Mesenchymal stem cell (in vitro differentiated cells and primary cell): ENCODE data around the gene PALD1.

Experiments
- DNase-seq: peaks from one replicate; pipeline ENCODE4 v3.0.0-alpha.2; 2013
- H2AFZ ChIP-seq: one replicate; pipeline ENCODE4 v1.6.1; 2013; ENCODE audit warnings: low read depth, mild to moderate bottlenecking, control low read depth, inconsistent platforms, low read length, moderate library complexity
- H2AK5ac ChIP-seq: 2 replicates; pipeline ENCODE4 v1.6.1; 2013; ENCODE audit warnings: low read length, moderate library complexity, mild to moderate bottlenecking, inconsistent platforms; ENCODE audit not compliant: severe bottlenecking
- H2BK120ac ChIP-seq: one replicate; pipeline ENCODE4 v1.6.1; 2013; ENCODE audit warnings: low read depth, mild to moderate bottlenecking, inconsistent platforms, low read length, moderate library complexity
- H2BK12ac ChIP-seq, 2 experiments: one replicate each; pipeline ENCODE4 v1.6.1; 2013; ENCODE audit warnings: inconsistent platforms in 2 of 2, low read length in 2 of 2, mild to moderate bottlenecking in 2 of 2, moderate library complexity in 2 of 2, control low read depth in 1 of 2
- H2BK15ac ChIP-seq: one replicate; pipeline ENCODE4 v1.6.1; 2013; ENCODE audit warnings: mild to moderate bottlenecking, low read depth, inconsistent platforms; ENCODE audit not compliant: poor library complexity, severe bottlenecking
- H2BK5ac ChIP-seq: 2 replicates; pipeline ENCODE4 v1.6.1; 2013; ENCODE audit warnings: low read depth, mild to moderate bottlenecking, low read length, control low read depth, inconsistent platforms; ENCODE audit not compliant: poor library complexity, severe bottlenecking
- H3K14ac ChIP-seq, 2 experiments: one replicate each; pipeline ENCODE4 v1.6.1; 2013; ENCODE audit warnings: inconsistent platforms in 2 of 2, low read length in 2 of 2, control low read depth in 1 of 2, mild to moderate bottlenecking in 1 of 2, moderate library complexity in 1 of 2
- H3K18ac ChIP-seq, 2 experiments: one replicate each; pipeline ENCODE4 v1.6.1; 2013; ENCODE audit warnings: inconsistent platforms in 2 of 2, low read length in 2 of 2, control low read depth in 1 of 2, low read depth in 1 of 2, mild to moderate bottlenecking in 1 of 2
- H3K23ac ChIP-seq, 2 experiments: one replicate each; pipeline ENCODE4 v1.6.1; 2013; ENCODE audit warnings: inconsistent platforms in 2 of 2, low read length in 2 of 2, mild to moderate bottlenecking in 2 of 2, moderate library complexity in 2 of 2, control low read depth in 1 of 2
- H3K27ac ChIP-seq: 2 replicates; pipeline ENCODE4 v1.5.1; 2013; ENCODE audit warnings: mild to moderate bottlenecking, moderate library complexity, low read length, control low read depth, inconsistent platforms; ENCODE audit not compliant: poor library complexity, severe bottlenecking
- H3K27me3 ChIP-seq, 2 experiments: 2 replicates each; pipeline versions ENCODE4 v1.6.1 to v1.7.0; 2013; ENCODE audit warnings: low read length in 2 of 2, mild to moderate bottlenecking in 2 of 2, moderate library complexity in 2 of 2, control low read depth in 1 of 2, inconsistent platforms in 1 of 2; ENCODE audit not compliant: control insufficient read depth in 1 of 2, insufficient read depth in 1 of 2
- H3K36me3 ChIP-seq, 2 experiments: 2 replicates each; pipeline versions ENCODE4 v1.6.1 to v1.7.0; 2013; ENCODE audit warnings: low read length in 2 of 2, control low read depth in 1 of 2, inconsistent platforms in 1 of 2, low read depth in 1 of 2, mild to moderate bottlenecking in 1 of 2; ENCODE audit not compliant: insufficient read depth in 2 of 2, control insufficient read depth in 1 of 2
- H3K4ac ChIP-seq, 2 experiments: one replicate each; pipeline ENCODE4 v1.6.1; 2013; ENCODE audit warnings: inconsistent platforms in 2 of 2, low read length in 2 of 2, mild to moderate bottlenecking in 2 of 2, moderate library complexity in 2 of 2, control low read depth in 1 of 2, low read depth in 1 of 2
- H3K4me1 ChIP-seq: 2 replicates; pipeline ENCODE4 v1.6.1; 2013; ENCODE audit warnings: low read depth, low read length, control low read depth; ENCODE audit not compliant: control insufficient read depth, insufficient read depth
- H3K4me2 ChIP-seq: 2 replicates; pipeline ENCODE4 v1.6.1; 2013; ENCODE audit warnings: low read length, mild to moderate bottlenecking, inconsistent platforms; ENCODE audit not compliant: poor library complexity, severe bottlenecking
- H3K4me3 ChIP-seq, 2 experiments: 2 replicates each; pipeline versions ENCODE4 v1.5.1 to v1.7.0; 2013; ENCODE audit warnings: low read length in 2 of 2, mild to moderate bottlenecking in 2 of 2, control low read depth in 1 of 2, low read depth in 1 of 2; ENCODE audit not compliant: insufficient read depth in 1 of 2
- H3K79me1 ChIP-seq: replicated peaks from 2 replicates; pipeline ENCODE4 v1.6.1; 2013; ENCODE audit warnings: mild to moderate bottlenecking, control low read depth, low read length, inconsistent platforms; ENCODE audit not compliant: poor library complexity, severe bottlenecking
- H3K9ac ChIP-seq: 2 replicates; pipeline ENCODE4 v1.7.0; 2013; ENCODE audit warnings: mild to moderate bottlenecking, low read length, moderate library complexity
- H3K9me3 ChIP-seq: 2 replicates; pipeline ENCODE4 v1.7.0; 2013; ENCODE audit warnings: mild to moderate bottlenecking, low read length; ENCODE audit not compliant: control insufficient read depth
- H4K8ac ChIP-seq: one replicate; pipeline ENCODE4 v1.6.1; 2013; ENCODE audit warnings: inconsistent platforms, mild to moderate bottlenecking, low read length, moderate library complexity
- H4K91ac ChIP-seq: one replicate; pipeline ENCODE4 v1.6.1; 2013; ENCODE audit warnings: mild to moderate bottlenecking, low read length, inconsistent platforms
- WGBS: methylation state at CpG from one replicate; pipeline ENCODE4 v1.1.7; 2013; ENCODE audit warnings: mixed read lengths; 5-methylcytosine and 5-hydroxymethylcytosine counted together

The PALD1 gene

DNA sequence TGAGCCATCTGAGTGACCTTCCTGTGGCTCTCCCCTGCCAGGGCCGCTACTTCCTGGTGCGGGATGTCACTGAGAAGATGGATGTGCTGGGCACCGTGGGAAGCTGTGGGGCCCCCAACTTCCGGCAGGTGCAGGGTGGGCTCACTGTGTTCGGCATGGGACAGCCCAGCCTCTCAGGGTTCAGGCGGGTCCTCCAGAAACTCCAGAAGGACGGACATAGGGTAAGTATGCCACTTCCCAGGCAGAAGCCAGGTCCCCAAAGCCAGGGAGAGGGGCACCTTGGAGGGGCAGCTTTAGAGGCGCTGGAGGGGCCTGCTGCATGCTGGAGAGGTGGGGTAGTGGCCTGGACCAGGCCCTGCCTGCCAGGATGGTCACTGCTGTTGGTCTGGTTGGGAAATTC, 51.3 kb downstream of the PALD1 start:
- no peak overlapping the region for H3K9ac ChIP-seq
- H3K14ac ChIP-seq, result no peak overlapping the region
- H3K4ac ChIP-seq, result no peak overlapping the region
- H3K4me3 ChIP-seq, result no peak overlapping the region
- no peaks in the 10 kb centered on the region for H3K79me1 ChIP-seq
- no peak overlapping the region for H2BK120ac ChIP-seq
- no peak overlapping the region for H2BK12ac ChIP-seq
- no peak overlapping the region for H2BK5ac ChIP-seq
- H3K18ac ChIP-seq, result no peak overlapping the region
- H4K8ac ChIP-seq, result no peak overlapping the region
- H3K27ac ChIP-seq, result no peak overlapping the region
- no peaks in the 10 kb centered on the region for H3K9me3 ChIP-seq
- no peak overlapping the region for H2AFZ ChIP-seq
- H2AK5ac ChIP-seq, result no peak overlapping the region
- H4K91ac ChIP-seq, result no peak overlapping the region
- no peaks in the 10 kb centered on the region for H3K36me3 ChIP-seq
- peaks cover 0 to 38% of the 10 kb centered on the region in 2 experiments for H3K27me3 ChIP-seq
- H3K4me1 ChIP-seq, result peaks cover 14% of the 10 kb centered on the region
- H3K23ac ChIP-seq, result no peak overlapping the region
- no peak overlapping the region for H3K4me2 ChIP-seq
- no peak overlapping the region for H2BK15ac ChIP-seq
- WGBS, result 92% methylated on average over 8 of the region's 8 CpGs
- DNase-seq, result no peak

DNA sequence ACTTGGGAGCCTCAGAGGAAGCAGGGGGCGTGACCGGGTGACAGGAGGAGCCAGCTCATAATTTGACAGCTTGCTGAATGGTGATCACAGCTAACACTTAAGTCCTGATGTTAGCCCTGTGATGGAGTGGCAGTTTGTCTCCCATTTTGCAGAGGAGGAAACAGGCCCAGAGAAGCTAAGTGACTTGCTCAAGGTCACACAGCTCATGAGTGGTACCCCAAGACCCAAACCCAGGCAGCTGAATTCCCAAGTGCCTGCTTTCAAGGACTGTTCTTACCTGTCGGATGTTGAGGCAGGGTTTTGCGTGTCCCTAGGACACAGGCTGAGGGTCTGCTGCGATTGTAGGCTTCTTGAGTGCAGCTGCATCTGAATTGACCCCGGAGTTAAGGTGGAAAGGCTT, 51.7 kb downstream of the PALD1 start:
- H3K4me3 ChIP-seq, result no peak overlapping the region
- no peak overlapping the region for H3K4me2 ChIP-seq
- H3K79me1 ChIP-seq, result no peaks in the 10 kb centered on the region
- no peak overlapping the region for H2BK12ac ChIP-seq
- no peak overlapping the region for H3K9ac ChIP-seq
- no peak overlapping the region for H3K23ac ChIP-seq
- no peak overlapping the region for H2AK5ac ChIP-seq
- H2BK120ac ChIP-seq, result no peak overlapping the region
- no peak overlapping the region for H2BK5ac ChIP-seq
- H3K36me3 ChIP-seq, result no peaks in the 10 kb centered on the region
- DNase-seq, result no peak
- peaks cover 14% of the 10 kb centered on the region for H3K4me1 ChIP-seq
- no peak overlapping the region for H3K27ac ChIP-seq
- no peak overlapping the region for H3K14ac ChIP-seq
- no peak overlapping the region for H4K91ac ChIP-seq
- no peak overlapping the region for H3K18ac ChIP-seq
- no peak overlapping the region for H2BK15ac ChIP-seq
- no peak overlapping the region for H4K8ac ChIP-seq
- no peak overlapping the region for H2AFZ ChIP-seq
- peaks cover 0 to 40% of the 10 kb centered on the region in 2 experiments for H3K27me3 ChIP-seq
- WGBS, result 84% methylated on average over 6 of the region's 6 CpGs
- H3K4ac ChIP-seq, result no peak overlapping the region
- no peaks in the 10 kb centered on the region for H3K9me3 ChIP-seq

DNA sequence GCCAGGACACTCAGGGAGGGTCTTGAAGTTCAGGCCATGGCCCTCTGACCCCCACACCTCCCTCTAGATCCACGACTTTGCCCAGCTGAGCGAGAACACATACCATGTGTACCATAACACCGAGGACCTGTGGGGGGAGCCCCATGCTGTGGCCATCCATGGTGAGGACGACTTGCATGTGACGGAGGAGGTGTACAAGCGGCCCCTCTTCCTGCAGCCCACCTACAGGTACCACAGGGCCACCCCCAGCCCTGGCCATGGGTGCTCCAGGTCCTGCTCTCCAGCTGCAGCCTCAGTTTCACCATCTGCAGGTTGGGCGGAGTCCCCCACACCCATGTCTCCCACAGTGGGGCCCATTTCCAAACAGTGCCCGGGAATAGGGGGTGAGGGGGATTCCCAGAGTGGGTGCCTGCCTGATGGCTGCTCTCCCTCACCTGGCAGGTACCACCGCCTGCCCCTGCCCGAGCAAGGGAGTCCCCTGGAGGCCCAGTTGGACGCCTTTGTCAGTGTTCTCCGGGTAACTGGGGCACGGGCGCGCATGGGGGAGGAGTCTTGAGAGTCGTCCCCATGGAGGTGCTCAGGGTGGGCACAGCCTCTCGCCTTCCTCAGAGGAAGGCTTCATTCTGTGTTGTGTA, 54.1 kb downstream of the PALD1 start:
- Histone ChIP-seq H3K9ac (no peak overlapping the region), H3K27me3 (peaks cover 0 to 60% of the 10 kb centered on the region in 2 experiments), H3K18ac (no peak overlapping the region), H4K8ac (no peak overlapping the region), H3K4ac (no peak overlapping the region), H2BK12ac (no peak overlapping the region), H2BK120ac (no peak overlapping the region), H3K23ac (no peak overlapping the region), H3K79me1 (no peaks in the 10 kb centered on the region), H3K4me1 (peaks cover 12% of the 10 kb centered on the region), H2AK5ac (no peak overlapping the region), H3K9me3 (no peaks in the 10 kb centered on the region), H3K36me3 (no peaks in the 10 kb centered on the region), H2BK5ac (no peak overlapping the region), H3K4me3 (no peak overlapping the region), H4K91ac (no peak overlapping the region), H2AFZ (no peak overlapping the region), H2BK15ac (no peak overlapping the region), H3K4me2 (no peak overlapping the region), H3K14ac (no peak overlapping the region), H3K27ac (no peak overlapping the region)
- DNase-seq, result no peak
- WGBS, result 93% methylated on average over 17 of the region's 17 CpGs

DNA sequence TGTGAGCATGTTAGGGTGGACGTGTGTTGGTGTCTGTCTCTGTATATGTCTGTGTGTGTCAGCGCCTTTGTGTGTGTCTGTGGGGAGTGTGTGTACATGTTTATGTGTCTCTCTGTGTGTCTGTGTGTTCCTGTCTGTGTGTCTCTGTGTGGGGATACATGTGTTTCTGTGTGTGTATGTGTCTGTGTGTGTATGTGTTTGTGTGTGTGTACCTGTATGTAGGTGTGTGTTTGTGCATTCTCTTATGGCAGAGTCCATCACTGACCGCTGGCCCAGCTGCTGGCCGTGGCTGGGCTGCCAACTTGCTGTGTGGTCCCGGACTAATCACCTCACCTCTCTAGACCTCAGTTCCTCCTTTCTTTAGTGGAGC, 54.6 kb downstream of the PALD1 start:
- Histone ChIP-seq H3K79me1 (no peaks in the 10 kb centered on the region), H3K27me3 (peaks cover 0 to 65% of the 10 kb centered on the region in 2 experiments), H3K4me2 (no peak overlapping the region), H2BK120ac (no peak overlapping the region), H2BK5ac (no peak overlapping the region), H3K4ac (no peak overlapping the region), H2AK5ac (no peak overlapping the region), H4K91ac (no peak overlapping the region), H3K23ac (no peak overlapping the region), H2BK15ac (no peak overlapping the region), H3K18ac (no peak overlapping the region), H3K4me3 (no peak overlapping the region), H2BK12ac (no peak overlapping the region), H2AFZ (no peak overlapping the region), H4K8ac (no peak overlapping the region), H3K14ac (no peak overlapping the region), H3K4me1 (peaks cover 14% of the 10 kb centered on the region), H3K27ac (no peak overlapping the region), H3K36me3 (no peaks in the 10 kb centered on the region), H3K9me3 (no peaks in the 10 kb centered on the region), H3K9ac (no peak overlapping the region)
- 81% methylated on average over 5 of the region's 5 CpGs for WGBS
- DNase-seq, result no peak
